ENCODE data around the gene EFNB3. TPM values are rescaled to one million over a fixed set of nuclear protein-coding genes. Genes with fewer than 3 reads are reported as not detected.

EFNB3 gene
- total and polyA plus RNA-seq, 2 of the 8 experiments (the other 6 are each of a cell fraction or from before 2014, with no cell fraction given) = 15.0 to 27.3 TPM

DNA sequence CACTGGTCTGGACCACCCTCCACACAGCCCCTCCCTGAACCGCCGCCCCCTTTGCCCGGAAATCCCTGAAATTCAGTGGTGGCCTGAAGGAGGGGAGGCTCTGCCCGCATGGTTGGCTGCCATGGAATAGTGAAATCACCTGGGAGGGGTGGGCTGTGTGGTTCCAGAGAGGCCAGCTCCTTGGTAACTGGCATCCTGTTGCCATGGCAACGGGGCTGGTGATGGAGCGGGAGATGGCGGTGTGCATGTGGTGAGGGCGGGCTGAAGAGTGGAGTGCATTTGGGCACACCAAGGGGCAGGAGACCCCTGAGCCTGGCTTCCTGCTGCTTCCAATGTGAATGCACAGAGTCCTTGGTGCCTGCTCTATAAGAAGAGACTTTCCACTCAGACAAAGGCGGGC lies 2.4 kb downstream of the EFNB3 start (continued):
- TF ChIP-seq, protein P1, sequence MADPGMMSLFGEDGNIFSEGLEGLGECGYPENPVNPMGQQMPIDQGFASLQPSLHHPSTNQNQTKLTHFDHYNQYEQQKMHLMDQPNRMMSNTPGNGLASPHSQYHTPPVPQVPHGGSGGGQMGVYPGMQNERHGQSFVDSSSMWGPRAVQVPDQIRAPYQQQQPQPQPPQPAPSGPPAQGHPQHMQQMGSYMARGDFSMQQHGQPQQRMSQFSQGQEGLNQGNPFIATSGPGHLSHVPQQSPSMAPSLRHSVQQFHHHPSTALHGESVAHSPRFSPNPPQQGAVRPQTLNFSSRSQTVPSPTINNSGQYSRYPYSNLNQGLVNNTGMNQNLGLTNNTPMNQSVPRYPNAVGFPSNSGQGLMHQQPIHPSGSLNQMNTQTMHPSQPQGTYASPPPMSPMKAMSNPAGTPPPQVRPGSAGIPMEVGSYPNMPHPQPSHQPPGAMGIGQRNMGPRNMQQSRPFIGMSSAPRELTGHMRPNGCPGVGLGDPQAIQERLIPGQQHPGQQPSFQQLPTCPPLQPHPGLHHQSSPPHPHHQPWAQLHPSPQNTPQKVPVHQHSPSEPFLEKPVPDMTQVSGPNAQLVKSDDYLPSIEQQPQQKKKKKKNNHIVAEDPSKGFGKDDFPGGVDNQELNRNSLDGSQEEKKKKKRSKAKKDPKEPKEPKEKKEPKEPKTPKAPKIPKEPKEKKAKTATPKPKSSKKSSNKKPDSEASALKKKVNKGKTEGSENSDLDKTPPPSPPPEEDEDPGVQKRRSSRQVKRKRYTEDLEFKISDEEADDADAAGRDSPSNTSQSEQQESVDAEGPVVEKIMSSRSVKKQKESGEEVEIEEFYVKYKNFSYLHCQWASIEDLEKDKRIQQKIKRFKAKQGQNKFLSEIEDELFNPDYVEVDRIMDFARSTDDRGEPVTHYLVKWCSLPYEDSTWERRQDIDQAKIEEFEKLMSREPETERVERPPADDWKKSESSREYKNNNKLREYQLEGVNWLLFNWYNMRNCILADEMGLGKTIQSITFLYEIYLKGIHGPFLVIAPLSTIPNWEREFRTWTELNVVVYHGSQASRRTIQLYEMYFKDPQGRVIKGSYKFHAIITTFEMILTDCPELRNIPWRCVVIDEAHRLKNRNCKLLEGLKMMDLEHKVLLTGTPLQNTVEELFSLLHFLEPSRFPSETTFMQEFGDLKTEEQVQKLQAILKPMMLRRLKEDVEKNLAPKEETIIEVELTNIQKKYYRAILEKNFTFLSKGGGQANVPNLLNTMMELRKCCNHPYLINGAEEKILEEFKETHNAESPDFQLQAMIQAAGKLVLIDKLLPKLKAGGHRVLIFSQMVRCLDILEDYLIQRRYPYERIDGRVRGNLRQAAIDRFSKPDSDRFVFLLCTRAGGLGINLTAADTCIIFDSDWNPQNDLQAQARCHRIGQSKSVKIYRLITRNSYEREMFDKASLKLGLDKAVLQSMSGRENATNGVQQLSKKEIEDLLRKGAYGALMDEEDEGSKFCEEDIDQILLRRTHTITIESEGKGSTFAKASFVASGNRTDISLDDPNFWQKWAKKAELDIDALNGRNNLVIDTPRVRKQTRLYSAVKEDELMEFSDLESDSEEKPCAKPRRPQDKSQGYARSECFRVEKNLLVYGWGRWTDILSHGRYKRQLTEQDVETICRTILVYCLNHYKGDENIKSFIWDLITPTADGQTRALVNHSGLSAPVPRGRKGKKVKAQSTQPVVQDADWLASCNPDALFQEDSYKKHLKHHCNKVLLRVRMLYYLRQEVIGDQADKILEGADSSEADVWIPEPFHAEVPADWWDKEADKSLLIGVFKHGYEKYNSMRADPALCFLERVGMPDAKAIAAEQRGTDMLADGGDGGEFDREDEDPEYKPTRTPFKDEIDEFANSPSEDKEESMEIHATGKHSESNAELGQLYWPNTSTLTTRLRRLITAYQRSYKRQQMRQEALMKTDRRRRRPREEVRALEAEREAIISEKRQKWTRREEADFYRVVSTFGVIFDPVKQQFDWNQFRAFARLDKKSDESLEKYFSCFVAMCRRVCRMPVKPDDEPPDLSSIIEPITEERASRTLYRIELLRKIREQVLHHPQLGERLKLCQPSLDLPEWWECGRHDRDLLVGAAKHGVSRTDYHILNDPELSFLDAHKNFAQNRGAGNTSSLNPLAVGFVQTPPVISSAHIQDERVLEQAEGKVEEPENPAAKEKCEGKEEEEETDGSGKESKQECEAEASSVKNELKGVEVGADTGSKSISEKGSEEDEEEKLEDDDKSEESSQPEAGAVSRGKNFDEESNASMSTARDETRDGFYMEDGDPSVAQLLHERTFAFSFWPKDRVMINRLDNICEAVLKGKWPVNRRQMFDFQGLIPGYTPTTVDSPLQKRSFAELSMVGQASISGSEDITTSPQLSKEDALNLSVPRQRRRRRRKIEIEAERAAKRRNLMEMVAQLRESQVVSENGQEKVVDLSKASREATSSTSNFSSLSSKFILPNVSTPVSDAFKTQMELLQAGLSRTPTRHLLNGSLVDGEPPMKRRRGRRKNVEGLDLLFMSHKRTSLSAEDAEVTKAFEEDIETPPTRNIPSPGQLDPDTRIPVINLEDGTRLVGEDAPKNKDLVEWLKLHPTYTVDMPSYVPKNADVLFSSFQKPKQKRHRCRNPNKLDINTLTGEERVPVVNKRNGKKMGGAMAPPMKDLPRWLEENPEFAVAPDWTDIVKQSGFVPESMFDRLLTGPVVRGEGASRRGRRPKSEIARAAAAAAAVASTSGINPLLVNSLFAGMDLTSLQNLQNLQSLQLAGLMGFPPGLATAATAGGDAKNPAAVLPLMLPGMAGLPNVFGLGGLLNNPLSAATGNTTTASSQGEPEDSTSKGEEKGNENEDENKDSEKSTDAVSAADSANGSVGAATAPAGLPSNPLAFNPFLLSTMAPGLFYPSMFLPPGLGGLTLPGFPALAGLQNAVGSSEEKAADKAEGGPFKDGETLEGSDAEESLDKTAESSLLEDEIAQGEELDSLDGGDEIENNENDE (IDR thresholded peaks at IDR 0.05; ENCODE audit: insufficient replicate concordance, low read length) = no peak
- no peak for TF ChIP-seq CHD2 (IDR thresholded peaks at IDR 0.05; ENCODE audit: low read length)
- no peak for TF ChIP-seq TBP (IDR thresholded peaks at IDR 0.05; ENCODE audit: low read depth, low read length)

All from H1 (cell line).